ENCODE data around the gene RSKR. TPM values are rescaled to one million over a fixed set of nuclear protein-coding genes. Genes with fewer than 3 reads are reported as not detected.

RSKR gene
- total RNA-seq, 1 experiment from 2014 or later = 25.8 TPM

DNA sequence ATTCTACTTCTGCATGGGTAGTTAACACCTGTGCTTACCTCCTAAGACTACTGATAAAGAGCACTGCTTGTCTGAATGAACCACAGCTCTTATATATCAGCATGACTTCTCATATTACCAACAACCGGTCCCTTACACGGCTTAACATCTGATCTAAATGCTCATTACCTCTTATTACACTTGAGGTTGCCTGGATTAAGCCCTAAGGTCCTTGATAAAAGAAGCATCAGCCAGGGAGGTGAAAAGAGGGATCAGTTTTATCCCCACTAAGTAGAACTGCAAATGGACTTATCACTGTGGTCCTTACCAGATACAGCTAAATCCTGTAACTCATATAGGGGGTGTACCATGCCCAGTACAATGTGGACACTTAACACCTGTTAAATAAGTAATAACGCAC lies 8.2 kb upstream of the RSKR start:
- no peak overlapping the region for H2AK5ac ChIP-seq (ENCODE audit: insufficient read length, low read length)
- no peak overlapping the region for H3K27ac Mint-ChIP-seq
- TF ChIP-seq, protein P1, sequence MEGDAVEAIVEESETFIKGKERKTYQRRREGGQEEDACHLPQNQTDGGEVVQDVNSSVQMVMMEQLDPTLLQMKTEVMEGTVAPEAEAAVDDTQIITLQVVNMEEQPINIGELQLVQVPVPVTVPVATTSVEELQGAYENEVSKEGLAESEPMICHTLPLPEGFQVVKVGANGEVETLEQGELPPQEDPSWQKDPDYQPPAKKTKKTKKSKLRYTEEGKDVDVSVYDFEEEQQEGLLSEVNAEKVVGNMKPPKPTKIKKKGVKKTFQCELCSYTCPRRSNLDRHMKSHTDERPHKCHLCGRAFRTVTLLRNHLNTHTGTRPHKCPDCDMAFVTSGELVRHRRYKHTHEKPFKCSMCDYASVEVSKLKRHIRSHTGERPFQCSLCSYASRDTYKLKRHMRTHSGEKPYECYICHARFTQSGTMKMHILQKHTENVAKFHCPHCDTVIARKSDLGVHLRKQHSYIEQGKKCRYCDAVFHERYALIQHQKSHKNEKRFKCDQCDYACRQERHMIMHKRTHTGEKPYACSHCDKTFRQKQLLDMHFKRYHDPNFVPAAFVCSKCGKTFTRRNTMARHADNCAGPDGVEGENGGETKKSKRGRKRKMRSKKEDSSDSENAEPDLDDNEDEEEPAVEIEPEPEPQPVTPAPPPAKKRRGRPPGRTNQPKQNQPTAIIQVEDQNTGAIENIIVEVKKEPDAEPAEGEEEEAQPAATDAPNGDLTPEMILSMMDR (conservative IDR thresholded peaks at IDR 0.05) = no peak
- H3K23ac ChIP-seq (ENCODE audit: insufficient read length, low read depth, low read length) = no peak overlapping the region
- H3K4me2 ChIP-seq (ENCODE audit: insufficient read depth, insufficient read length, low read length) = no peak overlapping the region
- no peaks in the 10 kb centered on the region for H3K9me3 ChIP-seq (ENCODE audit: control insufficient read depth, low read depth, low read length)
- H4K8ac ChIP-seq (replicated peaks; ENCODE audit: insufficient read length, low read depth, low read length) = no peak overlapping the region
- no peak overlapping the region for H2BK12ac ChIP-seq (ENCODE audit: insufficient read length, low read depth, low read length)
- no peak overlapping the region for H3K14ac ChIP-seq (ENCODE audit: insufficient read depth, low read length)
- H3K4me3 Mint-ChIP-seq = no peak overlapping the region
- H3K4me1 ChIP-seq (ENCODE audit: insufficient read depth, low read length) = no peaks in the 10 kb centered on the region
- no peaks in the 10 kb centered on the region for H3K79me1 ChIP-seq (ENCODE audit: insufficient read depth, low read depth, low read length, poor library complexity, severe bottlenecking)
- no peaks in the 10 kb centered on the region for H3K27me3 Mint-ChIP-seq (ENCODE audit: low read depth)
- H3K4ac ChIP-seq (ENCODE audit: low read depth, low read length) = no peak overlapping the region
- no peak overlapping the region for H3K18ac ChIP-seq (ENCODE audit: insufficient read length, low read depth, low read length)
- no peak overlapping the region for H2BK5ac ChIP-seq (ENCODE audit: insufficient read length, low read length)
- no peak overlapping the region for H4K91ac ChIP-seq (ENCODE audit: insufficient read length, low read depth, low read length)
- H2BK20ac ChIP-seq (ENCODE audit: low read depth, low read length, poor library complexity, severe bottlenecking) = no peak overlapping the region
- no peak overlapping the region for H2BK120ac ChIP-seq (ENCODE audit: low read depth, low read length, poor library complexity, severe bottlenecking)
- no peaks in the 10 kb centered on the region for H4K20me1 ChIP-seq (ENCODE audit: control insufficient read depth, insufficient read depth, insufficient read length)
- H3T11ph ChIP-seq (ENCODE audit: low read length) = no peak overlapping the region
- H3K23me2 ChIP-seq (ENCODE audit: insufficient read length, low read depth, low read length, poor library complexity, severe bottlenecking) = no peaks in the 10 kb centered on the region
- H3K56ac ChIP-seq (ENCODE audit: insufficient read length, low read depth, low read length) = no peak overlapping the region
- H2BK15ac ChIP-seq (ENCODE audit: low read depth, low read length) = no peak overlapping the region
- no peak overlapping the region for H2AFZ ChIP-seq (ENCODE audit: low read length)
- H3K27me3 ChIP-seq (ENCODE audit: insufficient read depth, low read length) = no peaks in the 10 kb centered on the region
- H3K9ac ChIP-seq (ENCODE audit: extremely low read depth, insufficient read length, low read length) = no peak overlapping the region
- no peaks in the 10 kb centered on the region for H3K9me3 Mint-ChIP-seq
- H3K36me3 Mint-ChIP-seq (ENCODE audit: insufficient read depth in 1 of 3, low read depth in 3 of 3) = peaks cover 50 to 92% (median 86%) of the 10 kb centered on the region in 3 experiments; a peak in 6 of 7 replicates
- no peaks in the 10 kb centered on the region for H3K79me2 ChIP-seq (ENCODE audit: insufficient read depth, low read length)
- no peaks in the 10 kb centered on the region for H3K4me1 Mint-ChIP-seq
- H4K5ac ChIP-seq (ENCODE audit: insufficient read length, low read depth, low read length) = no peak overlapping the region
- H3K27ac ChIP-seq (ENCODE audit: insufficient read length, low read depth, low read length) = no peak overlapping the region
- WGBS (ENCODE audit: extremely low coverage, insufficient read length, low lambda C conversion rate) = no CpG with 5 or more reads among the region's 3 CpGs
- no peak for DNase-seq
